GM10248 (cell line): ENCODE data around the gene TNS2.
A peak's percentile ranks its signal among the peaks of the same experiment; 100 is the strongest.

Source experiments
- CTCF ChIA-PET: fragments of 300-600 bp; sonication (Branson Sonifier 250); formaldehyde crosslinking; extraction: SDS; loops from one replicate; lab custom pipeline; 2021; ENCODE audit warnings: antibody characterized with exemption; lab: Yijun Ruan, JAX
- POLR2A ChIA-PET: fragments of 350-650 bp; sonication (Branson Sonifier 250); formaldehyde crosslinking; extraction: SDS; loops from one replicate; lab custom pipeline; 2020; ENCODE audit warnings: antibody characterized with exemption; lab: Yijun Ruan, JAX
- DNase-seq: peaks from one replicate; pipeline ENCODE4 v3.0.0; 2012; ENCODE audit errors: extremely low spot score
- TF ChIP-seq, protein P1 (sequence below): IDR thresholded peaks from 2 replicates; pipeline ENCODE4 v1.5.1; 2012; ENCODE audit warnings: mild to moderate bottlenecking, low read depth; ENCODE audit errors: extremely low read depth, missing control alignments, control extremely low read depth

The TNS2 gene

DNA sequence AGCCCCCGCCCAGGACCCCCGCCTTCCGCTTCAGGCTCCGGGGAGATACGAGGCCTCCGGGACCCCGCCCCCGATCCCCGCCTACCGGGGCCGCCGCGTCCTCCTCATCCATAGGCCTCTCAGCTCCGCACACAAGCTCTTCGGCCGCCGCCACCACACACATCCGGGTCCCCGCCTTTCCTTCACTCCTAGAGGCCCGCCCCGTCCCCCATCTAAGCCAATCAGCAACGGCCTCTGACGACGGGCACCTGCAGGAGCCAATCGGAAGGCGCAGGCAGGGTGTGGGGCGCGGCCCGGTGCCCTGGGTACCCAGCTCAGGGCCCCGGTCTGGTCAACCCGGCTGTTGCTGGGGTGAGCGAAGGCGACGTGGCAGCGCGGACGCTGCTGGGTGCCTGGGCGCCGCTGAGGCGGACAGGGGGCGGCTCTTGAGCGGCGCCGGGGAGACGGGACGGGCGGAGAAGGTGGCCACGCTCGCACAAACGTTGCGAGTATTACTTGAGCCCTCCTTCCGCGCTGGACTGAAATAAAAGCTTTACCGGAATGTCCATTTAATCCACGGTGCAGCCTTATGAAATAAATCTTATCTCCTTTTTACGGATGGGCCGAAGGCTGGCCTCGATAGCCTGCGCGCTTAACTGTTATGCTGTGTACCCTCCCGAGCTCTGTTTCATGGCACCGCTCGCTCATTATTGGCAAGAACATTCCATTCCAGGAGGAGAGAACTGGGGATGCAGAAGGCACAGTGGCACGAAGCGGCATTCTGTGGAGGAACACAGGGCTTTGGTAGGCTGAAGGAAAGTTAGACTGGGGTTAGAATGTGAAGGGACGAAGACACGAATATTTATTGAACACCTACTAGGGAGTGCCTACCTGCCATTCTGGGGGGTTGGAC is 29.6 kb downstream of the TNS2 start, which contains the start of gene SPRYD3:
Gene SPRYD3, minus strand, starts transcription at position 165 of the 892 bp plus-strand sequence. Its CDS starts 57 bp downstream, at position 108.
- CTCF ChIA-PET, result interaction anchor here (1.1 to 9.0 kb wide), 9 partner anchors 10 to 242 kb away, joined by 3 to 141 read pairs (median 5); partner anchors contain the start of genes AAAS, IGFBP6 and SOAT2

DNA sequence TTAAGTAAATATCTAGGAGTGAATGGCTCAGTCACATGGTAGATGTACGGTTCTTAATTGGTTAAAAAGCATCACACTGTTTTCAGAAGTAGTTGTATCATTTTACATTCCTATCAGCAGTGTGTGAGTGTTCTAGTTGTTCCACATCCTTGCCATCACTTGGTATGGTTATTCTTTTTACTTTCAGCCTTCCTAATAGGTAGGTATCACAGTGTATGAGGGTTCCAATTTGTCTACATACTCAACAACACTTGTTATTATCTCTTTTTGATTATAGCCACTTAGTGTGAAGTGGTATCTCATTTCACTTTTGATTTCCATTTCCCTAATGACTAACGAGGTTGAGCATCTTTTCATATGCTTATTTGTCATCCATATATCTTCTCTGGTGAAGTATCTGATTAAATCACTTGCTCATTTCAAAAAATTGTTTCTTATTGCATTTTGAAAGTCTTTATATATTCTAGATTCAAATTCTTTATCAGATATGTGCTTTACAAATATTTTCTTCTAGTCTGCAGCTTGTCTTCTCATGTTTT is 32.8 kb downstream of the TNS2 start:
- TF ChIP-seq, protein P1, sequence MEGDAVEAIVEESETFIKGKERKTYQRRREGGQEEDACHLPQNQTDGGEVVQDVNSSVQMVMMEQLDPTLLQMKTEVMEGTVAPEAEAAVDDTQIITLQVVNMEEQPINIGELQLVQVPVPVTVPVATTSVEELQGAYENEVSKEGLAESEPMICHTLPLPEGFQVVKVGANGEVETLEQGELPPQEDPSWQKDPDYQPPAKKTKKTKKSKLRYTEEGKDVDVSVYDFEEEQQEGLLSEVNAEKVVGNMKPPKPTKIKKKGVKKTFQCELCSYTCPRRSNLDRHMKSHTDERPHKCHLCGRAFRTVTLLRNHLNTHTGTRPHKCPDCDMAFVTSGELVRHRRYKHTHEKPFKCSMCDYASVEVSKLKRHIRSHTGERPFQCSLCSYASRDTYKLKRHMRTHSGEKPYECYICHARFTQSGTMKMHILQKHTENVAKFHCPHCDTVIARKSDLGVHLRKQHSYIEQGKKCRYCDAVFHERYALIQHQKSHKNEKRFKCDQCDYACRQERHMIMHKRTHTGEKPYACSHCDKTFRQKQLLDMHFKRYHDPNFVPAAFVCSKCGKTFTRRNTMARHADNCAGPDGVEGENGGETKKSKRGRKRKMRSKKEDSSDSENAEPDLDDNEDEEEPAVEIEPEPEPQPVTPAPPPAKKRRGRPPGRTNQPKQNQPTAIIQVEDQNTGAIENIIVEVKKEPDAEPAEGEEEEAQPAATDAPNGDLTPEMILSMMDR, result no peak
- ChIA-PET POLR2A (interaction anchor here (0.6 kb wide), 1 partner anchor 15 kb away, joined by 3 read pairs; no protein-coding TSS in a partner anchor), CTCF (interaction anchor here (3.8 to 6.4 kb wide), 3 partner anchors 16 to 17 kb away, joined by 25 to 51 read pairs (median 40); partner anchors contain the start of gene IGFBP6)
- DNase-seq, result no peak

More for the DNA sequence above, 29.6 kb downstream of the TNS2 start, which contains the start of gene SPRYD3:
- POLR2A ChIA-PET, result interaction anchor here (0.6 to 1.4 kb wide), 11 partner anchors 16 to 1996 kb away, joined by 3 to 8 read pairs (median 4); partner anchors contain the start of genes AAAS, CSRNP2, EIF4B and KRT80
- TF ChIP-seq, protein P1, result no peak
- peak; percentile 100 for DNase-seq

DNA sequence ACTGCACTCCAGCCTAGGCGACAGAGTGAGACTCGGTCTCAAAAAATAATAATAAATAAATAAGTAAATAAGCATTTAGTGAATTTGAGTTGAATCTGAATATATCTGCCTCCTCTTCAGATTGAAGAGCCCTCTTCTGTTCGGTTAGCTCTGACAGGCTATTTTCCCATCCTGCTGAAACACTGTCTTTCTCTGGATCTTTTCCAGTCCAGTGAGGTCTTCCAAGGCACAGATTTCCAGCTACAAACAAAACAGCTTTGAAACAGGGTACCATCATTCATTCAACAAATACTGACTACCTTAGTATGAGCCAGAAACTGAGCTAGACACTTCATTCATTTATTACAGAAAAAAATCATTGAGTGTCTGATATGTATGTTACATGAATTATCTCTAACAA is 36.5 kb downstream of the TNS2 start:
- POLR2A ChIA-PET, result no interaction called here
- CTCF ChIA-PET, result interaction anchor here (1.2 to 6.4 kb wide), 4 partner anchors 11 to 40 kb away, joined by 3 to 51 read pairs (median 24); partner anchors contain the start of gene IGFBP6
- TF ChIP-seq, protein P1, result no peak
- DNase-seq, result no peak

DNA sequence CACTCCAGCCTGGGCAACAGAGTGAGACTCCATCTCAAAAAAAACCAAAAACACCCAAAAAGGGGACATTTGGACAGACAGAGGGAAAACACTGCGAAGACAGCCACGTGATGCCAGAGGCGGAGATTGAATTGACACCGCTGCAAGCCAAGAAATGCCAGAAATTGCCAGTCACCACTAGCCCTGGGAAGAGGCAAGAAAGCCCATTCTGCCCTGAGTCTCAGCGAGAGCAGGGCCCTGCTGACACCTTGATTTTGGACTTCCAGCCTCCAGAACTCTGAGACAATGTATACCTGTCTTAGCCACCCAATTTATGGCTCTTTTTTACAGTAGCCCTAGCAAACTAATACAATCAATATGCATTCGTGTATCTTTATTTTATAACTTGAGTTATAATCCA is 40.2 kb downstream of the TNS2 start:
- POLR2A ChIA-PET, result no interaction called here
- CTCF ChIA-PET, result interaction anchor here (1.3 to 17.2 kb wide), 3 partner anchors 9 to 22 kb away, joined by 4 to 294 read pairs (median 8); no protein-coding TSS in a partner anchor
- TF ChIP-seq, protein P1, result no peak
- no peak for DNase-seq

DNA sequence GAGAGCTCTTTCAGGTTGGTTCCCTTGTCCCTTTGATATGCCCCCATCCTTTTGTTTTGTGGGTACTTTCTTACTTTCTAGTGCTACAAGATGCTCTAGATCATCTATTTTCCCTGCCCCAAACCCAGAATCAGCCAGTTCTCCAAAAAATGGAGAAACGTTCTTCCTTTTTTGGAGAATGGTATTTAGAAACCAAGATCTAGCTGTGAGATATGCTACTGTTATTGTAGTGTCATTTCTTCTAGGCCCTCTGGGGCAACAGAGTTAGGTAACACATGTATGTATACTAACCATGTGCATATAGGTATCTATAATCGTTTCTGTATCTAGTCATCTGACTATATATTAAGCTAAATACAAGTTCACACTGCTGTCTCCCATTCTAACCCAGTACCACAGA is 40.7 kb downstream of the TNS2 start:
- POLR2A ChIA-PET, result no interaction called here
- DNase-seq, result no peak
- TF ChIP-seq, protein P1, result no peak
- CTCF ChIA-PET, result interaction anchor here (1.3 to 17.2 kb wide), 3 partner anchors 9 to 23 kb away, joined by 4 to 294 read pairs (median 8); no protein-coding TSS in a partner anchor

DNA sequence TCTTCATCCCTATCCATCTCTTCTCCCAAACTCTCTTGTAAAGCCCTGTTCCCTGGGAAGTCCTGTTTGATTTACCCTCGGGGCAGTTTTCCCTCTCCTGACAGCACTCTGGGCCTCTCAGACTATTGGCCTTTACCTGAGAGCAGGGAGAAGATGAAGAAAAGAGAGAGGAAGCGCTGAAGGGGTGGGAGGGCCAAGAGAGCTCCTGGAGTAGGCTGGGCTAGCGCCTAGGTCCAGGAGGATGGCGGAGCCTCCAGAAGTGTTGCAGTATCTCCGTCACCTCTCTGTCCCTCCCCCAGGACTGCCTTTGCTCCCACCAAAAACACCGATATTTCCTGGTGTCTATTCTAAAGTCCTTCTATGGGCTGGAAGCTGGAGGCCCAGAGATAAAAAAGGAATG is 41.9 kb downstream of the TNS2 start:
- DNase-seq, result no peak
- POLR2A ChIA-PET, result no interaction called here
- TF ChIP-seq, protein P1, result no peak
- CTCF ChIA-PET, result interaction anchor here (17.2 kb wide), 1 partner anchor 24 kb away, joined by 294 read pairs; no protein-coding TSS in a partner anchor
